ENCODE data around the gene ESYT1.

DNA sequence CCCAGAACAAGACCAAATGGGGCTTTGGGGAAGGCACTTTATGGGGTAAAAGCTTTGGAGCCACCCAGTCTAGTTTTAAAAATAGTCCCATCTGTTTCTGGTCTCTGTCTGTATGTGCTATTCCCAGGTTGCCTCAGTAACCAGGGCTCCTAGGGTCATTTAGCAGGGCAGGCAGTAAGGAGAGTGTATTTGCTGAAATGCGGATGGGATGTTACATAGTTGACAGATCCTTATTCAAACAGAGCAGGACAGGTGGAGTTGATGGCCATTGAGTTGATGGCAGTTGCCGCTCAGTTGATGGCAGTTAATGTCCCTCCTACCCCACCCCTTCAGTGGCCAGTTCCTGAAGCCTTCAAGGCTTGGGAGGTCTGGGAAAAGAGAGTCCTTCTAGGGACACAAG is 5.4 kb upstream of the ESYT1 start:
- TF ChIP-seq EZH2 (IDR thresholded peaks at IDR 0.05; ENCODE audit: borderline replicate concordance, low read depth, low read length, severe bottlenecking), result no peak
- TF ChIP-seq, protein P1, sequence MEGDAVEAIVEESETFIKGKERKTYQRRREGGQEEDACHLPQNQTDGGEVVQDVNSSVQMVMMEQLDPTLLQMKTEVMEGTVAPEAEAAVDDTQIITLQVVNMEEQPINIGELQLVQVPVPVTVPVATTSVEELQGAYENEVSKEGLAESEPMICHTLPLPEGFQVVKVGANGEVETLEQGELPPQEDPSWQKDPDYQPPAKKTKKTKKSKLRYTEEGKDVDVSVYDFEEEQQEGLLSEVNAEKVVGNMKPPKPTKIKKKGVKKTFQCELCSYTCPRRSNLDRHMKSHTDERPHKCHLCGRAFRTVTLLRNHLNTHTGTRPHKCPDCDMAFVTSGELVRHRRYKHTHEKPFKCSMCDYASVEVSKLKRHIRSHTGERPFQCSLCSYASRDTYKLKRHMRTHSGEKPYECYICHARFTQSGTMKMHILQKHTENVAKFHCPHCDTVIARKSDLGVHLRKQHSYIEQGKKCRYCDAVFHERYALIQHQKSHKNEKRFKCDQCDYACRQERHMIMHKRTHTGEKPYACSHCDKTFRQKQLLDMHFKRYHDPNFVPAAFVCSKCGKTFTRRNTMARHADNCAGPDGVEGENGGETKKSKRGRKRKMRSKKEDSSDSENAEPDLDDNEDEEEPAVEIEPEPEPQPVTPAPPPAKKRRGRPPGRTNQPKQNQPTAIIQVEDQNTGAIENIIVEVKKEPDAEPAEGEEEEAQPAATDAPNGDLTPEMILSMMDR (IDR thresholded peaks at IDR 0.05; ENCODE audit: borderline replicate concordance, extremely low read depth, low read length, poor library complexity, severe bottlenecking), result no peak

All from DND-41 (cell line).